Mucosa of descending colon (tissue), 3 donors: ENCODE data around the gene GNG7. TPM values are rescaled to one million over a fixed set of nuclear protein-coding genes. Genes with fewer than 3 reads are reported as not detected.
A peak's percentile ranks its signal among the peaks of the same experiment; 100 is the strongest.

ENCODE experiments used
- ATAC-seq: fragments of 200-7000 bp; cut with Tn5 transposase; one replicate; pipeline ENCODE4 v1.9.1; 2020; ENCODE audit warnings: mild to moderate bottlenecking, moderate library complexity
- DNase-seq, 3 donors: peaks; one replicate each; pipeline ENCODE4 v3.0.0-alpha.2; 2020
- H3K36me3 ChIP-seq: fragments of 200-600 bp; one replicate; pipeline ENCODE4 v1.8.0; 2021; ENCODE audit warnings: low read depth, mild to moderate bottlenecking
- H3K4me1 ChIP-seq: fragments of 200-600 bp; one replicate; pipeline ENCODE4 v1.8.0; 2021; ENCODE audit warnings: low read depth, mild to moderate bottlenecking
- H3K4me3 ChIP-seq: fragments of 200-600 bp; one replicate; pipeline ENCODE4 v1.8.0; 2021; ENCODE audit warnings: mild to moderate bottlenecking
- H3K9me3 ChIP-seq: fragments of 200-600 bp; one replicate; pipeline ENCODE4 v1.8.0; 2021; ENCODE audit warnings: mild to moderate bottlenecking
- intact Hi-C, 2 donors: fragments of 100-400 bp; cut with DNase I in 1 of 2; cut with micrococcal nuclease in 1 of 2; formaldehyde crosslinking; loops; one replicate each; pipeline versions ENCODE4 v1.11.0 to v1.11.1; 2022; cut with DNase I, micrococcal nuclease
- total RNA-seq, 3 donors: library from RNA; stranded (reverse); fragmentation: NEBNext Ultra II Directional in 2 of 3; extraction: Animal tissue kit (Norgen Biotek cat#: 25700) in 2 of 3; gene quantifications; one replicate each; pipeline versions ENCODE4 v1.2.1 to v1.2.4, GENCODE V29; 2021 to 2023
- TF ChIP-seq, protein P1 (sequence below): fragments of 200-600 bp; IDR thresholded peaks from one replicate; pipeline ENCODE4 v1.8.0; 2022; ENCODE audit warnings: antibody characterized with exemption, mild to moderate bottlenecking
- donor health status: DM: no; HTN: no; CAD: no; lungs with moderate emphysema.
- donor health status: DM: no; HTN: no; CAD: no.
- donor health status: DM: no; HTN: yes; CAD: no.

Gene GNG7
- total RNA-seq, 3 donors from 2014 or later, result 2.5 to 6.9 (median 2.9) TPM

DNA sequence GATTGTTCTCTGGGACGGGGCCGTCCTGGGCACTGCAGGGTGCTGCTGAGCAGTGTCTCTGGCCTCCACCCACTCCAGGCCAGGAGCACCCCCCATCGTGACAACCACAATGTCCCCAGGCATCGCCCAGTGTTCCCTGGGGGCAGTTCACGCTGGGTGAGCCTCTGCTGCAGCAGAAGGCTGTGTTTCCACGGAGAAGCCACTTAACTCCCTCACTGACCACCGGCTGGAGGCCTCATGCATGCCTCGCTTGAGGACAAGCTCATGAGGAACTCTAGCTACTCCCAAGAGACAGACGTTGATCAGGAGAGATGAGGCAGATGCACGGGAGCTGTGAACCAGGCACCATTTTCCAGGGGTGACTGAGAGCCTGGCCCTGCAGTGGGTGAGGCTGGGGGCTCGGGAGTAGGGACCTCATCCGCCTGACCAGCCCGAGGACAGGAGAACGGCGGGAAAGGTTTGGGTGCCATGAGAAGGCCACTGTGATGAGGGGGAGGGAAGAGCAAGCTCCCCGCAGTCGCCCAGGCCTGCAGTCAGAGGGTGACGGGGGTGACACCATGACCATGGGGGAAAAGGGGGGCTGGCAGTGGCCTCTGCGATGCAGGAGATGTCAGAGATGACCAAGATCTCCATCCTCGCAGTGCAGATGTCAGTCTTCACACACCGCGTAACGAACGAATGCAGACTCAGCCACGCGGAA is 32.2 kb upstream of the GNG7 start:
- H3K4me3 ChIP-seq, result no peak overlapping the region
- TF ChIP-seq, protein P1, sequence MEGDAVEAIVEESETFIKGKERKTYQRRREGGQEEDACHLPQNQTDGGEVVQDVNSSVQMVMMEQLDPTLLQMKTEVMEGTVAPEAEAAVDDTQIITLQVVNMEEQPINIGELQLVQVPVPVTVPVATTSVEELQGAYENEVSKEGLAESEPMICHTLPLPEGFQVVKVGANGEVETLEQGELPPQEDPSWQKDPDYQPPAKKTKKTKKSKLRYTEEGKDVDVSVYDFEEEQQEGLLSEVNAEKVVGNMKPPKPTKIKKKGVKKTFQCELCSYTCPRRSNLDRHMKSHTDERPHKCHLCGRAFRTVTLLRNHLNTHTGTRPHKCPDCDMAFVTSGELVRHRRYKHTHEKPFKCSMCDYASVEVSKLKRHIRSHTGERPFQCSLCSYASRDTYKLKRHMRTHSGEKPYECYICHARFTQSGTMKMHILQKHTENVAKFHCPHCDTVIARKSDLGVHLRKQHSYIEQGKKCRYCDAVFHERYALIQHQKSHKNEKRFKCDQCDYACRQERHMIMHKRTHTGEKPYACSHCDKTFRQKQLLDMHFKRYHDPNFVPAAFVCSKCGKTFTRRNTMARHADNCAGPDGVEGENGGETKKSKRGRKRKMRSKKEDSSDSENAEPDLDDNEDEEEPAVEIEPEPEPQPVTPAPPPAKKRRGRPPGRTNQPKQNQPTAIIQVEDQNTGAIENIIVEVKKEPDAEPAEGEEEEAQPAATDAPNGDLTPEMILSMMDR, result no peak
- no peaks in the 10 kb centered on the region for H3K36me3 ChIP-seq
- ATAC-seq (no peak), DNase-seq (no peak)
- intact Hi-C loops, result no loop called here
- H3K4me1 ChIP-seq, result peaks cover 13% of the 10 kb centered on the region
- H3K9me3 ChIP-seq, result no peaks in the 10 kb centered on the region

DNA sequence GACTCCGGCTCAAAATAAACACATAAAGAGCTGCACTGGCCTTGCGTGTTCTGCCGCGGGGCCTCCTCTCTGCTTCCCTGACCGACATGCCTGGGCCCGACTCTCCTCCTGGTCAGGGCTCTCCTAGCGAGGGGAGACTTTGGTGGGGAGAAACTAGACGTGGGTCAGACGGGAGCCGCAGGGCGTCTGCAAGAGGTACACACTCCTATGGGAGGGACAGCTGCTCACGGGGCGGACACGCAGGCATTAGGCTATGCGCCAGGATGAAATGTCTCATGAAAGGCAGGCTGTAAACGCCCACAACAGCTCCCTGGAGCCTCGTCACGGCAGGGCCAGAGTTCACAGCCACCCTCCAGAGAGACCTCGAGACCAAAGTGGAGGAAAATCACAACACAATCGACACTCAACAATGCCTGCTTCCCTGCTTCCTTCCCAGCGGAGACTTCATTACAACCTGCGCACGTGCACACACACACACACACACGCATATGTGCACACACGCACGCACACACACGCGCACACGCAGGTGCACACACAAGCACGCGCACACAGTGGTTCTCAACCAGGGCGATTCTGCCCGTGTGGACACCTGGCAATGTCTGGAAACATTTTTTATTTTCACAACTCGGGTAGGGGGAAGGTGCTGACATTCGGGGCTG is 31.6 kb upstream of the GNG7 start:
- ATAC-seq (peak; percentile 80), DNase-seq (peak in 2 of 3 donors; percentile 19 to 48)

DNA sequence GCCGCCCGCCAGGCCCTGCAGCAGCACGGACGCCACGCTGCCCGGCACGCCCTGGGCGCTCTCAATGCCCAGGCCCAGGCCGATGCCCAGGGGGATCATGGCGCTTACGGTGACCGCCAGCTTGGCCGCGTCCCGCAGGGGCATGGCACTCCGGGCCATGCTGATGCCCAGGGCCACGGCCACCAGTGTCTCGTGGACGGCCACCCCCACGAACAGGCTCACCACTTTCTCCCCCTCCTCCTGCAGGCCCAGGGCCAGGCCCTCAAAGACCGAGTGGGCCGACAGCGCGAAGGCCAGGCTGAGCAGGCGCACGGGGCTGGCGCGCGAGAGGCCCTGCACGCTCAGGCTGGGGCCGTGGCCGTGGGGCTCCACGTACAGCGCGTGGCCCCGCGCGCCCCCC is 30.4 kb upstream of the GNG7 start:
- Histone ChIP-seq H3K9me3 (no peaks in the 10 kb centered on the region), H3K4me3 (no peak overlapping the region), H3K4me1 (no peaks in the 10 kb centered on the region), H3K36me3 (no peaks in the 10 kb centered on the region)
- no peak for DNase-seq
- intact Hi-C loops, result no loop called here
- ATAC-seq, result no peak
- TF ChIP-seq, protein P1, result no peak

More for the DNA sequence above, 31.6 kb upstream of the GNG7 start:
- TF ChIP-seq, protein P1, result no peak
- Histone ChIP-seq H3K4me3 (no peak overlapping the region), H3K36me3 (no peaks in the 10 kb centered on the region), H3K9me3 (no peaks in the 10 kb centered on the region), H3K4me1 (peaks cover 9% of the 10 kb centered on the region)
- intact Hi-C loops, result no loop called here

DNA sequence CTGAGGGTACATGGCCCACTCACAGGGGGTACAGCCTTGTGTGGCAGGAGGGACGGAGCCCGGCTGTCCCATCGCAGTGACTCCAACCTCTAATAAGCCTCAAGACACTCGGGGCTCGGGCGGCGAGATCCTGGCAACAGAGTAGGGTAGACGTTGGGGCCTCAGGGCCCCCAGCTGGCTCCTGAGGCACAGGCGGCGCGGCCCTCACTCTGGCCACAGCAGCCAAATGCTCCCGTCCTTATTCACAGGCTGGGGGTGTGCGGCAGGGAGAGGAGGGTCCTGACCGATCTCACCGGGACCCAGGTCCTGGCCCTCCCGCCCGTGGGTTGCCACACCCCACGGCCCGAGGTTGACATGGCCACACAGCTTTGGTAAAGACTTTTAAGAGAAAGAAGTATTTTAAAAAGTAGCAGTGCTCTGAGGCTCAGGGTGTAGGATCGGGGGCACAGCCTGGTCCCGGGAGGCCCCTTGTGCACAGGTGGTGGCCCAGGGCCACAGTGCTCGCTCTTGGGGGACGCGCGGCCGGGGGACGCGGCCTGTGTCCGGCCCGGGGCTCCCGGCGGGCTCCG is 29.7 kb upstream of the GNG7 start:
- intact Hi-C loops, result no loop called here
- H3K9me3 ChIP-seq, result no peaks in the 10 kb centered on the region
- TF ChIP-seq, protein P1, result no peak
- no peaks in the 10 kb centered on the region for H3K4me1 ChIP-seq
- DNase-seq (no peak), ATAC-seq (no peak)
- H3K36me3 ChIP-seq, result no peaks in the 10 kb centered on the region
- H3K4me3 ChIP-seq, result no peak overlapping the region

DNA sequence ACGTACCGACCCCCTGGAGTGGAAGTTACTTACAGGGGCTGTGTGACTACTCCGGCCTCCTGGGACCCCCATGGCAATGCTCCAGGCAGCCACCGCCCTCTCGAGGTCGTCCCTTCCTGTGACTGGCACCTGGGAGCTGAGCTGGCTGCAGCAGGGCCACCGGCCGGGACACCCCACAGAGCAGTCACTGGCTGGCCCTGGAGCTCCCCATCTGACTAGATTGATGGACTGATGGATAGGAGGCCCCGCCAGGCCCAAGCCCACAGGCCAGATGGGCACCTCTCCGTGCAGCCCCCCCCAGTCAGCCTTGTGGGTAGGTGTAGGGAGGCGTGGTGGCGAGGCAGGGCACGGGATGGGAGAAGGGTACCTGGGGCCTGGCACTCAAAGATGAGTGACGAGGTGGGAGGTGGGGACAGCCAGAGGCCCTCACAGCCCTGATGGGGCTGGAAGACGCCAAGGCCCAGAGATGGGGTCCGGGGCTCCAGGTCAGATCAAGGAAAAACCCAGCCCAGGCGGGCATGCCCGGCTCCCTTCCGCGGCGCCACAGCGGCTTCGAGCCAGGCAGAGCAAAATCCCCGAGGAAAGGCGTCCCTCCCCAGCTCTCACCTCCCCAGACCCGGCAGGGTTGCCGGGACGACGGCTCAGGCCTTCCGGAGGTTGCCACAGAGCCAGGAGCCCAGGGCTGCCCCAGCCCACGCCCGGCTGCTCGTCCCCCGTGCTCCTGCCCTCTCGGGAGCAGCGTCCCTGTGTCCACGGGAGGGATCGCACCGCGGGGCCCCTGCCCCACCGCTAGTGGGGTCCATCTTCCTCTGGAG is 28.9 kb upstream of the GNG7 start:
- intact Hi-C loops, result no loop called here
- Histone ChIP-seq H3K4me1 (no peaks in the 10 kb centered on the region), H3K4me3 (no peak overlapping the region), H3K36me3 (no peaks in the 10 kb centered on the region), H3K9me3 (no peaks in the 10 kb centered on the region)
- TF ChIP-seq, protein P1, result no peak
- DNase-seq (no peak), ATAC-seq (no peak)
